ENCODE results near the gene CRTC3. TPM values are rescaled to one million over a fixed set of nuclear protein-coding genes. Genes with fewer than 3 reads are reported as not detected.

Gene CRTC3
- total RNA-seq, 1 donor from 2014 or later = 14.1 TPM

- Histone ChIP-seq H3K4me3 (ENCODE audit: low read depth, low read length) (no peak overlapping the region), H3K36me3 (ENCODE audit: control insufficient read depth, insufficient read depth, low read length) (no peaks in the 10 kb centered on the region), H3K27me3 (ENCODE audit: control insufficient read depth, insufficient read depth, low read length) (no peaks in the 10 kb centered on the region)
- no peak for DNase-seq (ENCODE audit: low read depth)
- TF ChIP-seq CTCF (IDR thresholded peaks at IDR 0.05; ENCODE audit: insufficient read depth, low read length, poor library complexity, severe bottlenecking) = no peak
These were observed 113.0 kb downstream of the CRTC3 start for GRCh38 chr15:90642464-90643300.

GRCh38 chr15:90643301-90643632, 113.5 kb downstream of the CRTC3 start:
- Histone ChIP-seq H3K4me3 (ENCODE audit: low read depth, low read length) (no peak overlapping the region), H3K36me3 (ENCODE audit: control insufficient read depth, insufficient read depth, low read length) (no peaks in the 10 kb centered on the region), H3K27me3 (ENCODE audit: control insufficient read depth, insufficient read depth, low read length) (no peaks in the 10 kb centered on the region)
- DNase-seq (ENCODE audit: low read depth) = no peak
- TF ChIP-seq CTCF (IDR thresholded peaks at IDR 0.05; ENCODE audit: insufficient read depth, low read length, poor library complexity, severe bottlenecking) = no peak

- TF ChIP-seq CTCF (IDR thresholded peaks at IDR 0.05; ENCODE audit: insufficient read depth, low read length, poor library complexity, severe bottlenecking) = no peak
- H3K4me3 ChIP-seq (ENCODE audit: low read depth, low read length) = no peak overlapping the region
- no peak for DNase-seq (ENCODE audit: low read depth)
- no peaks in the 10 kb centered on the region for H3K27me3 ChIP-seq (ENCODE audit: control insufficient read depth, insufficient read depth, low read length)
- no peaks in the 10 kb centered on the region for H3K36me3 ChIP-seq (ENCODE audit: control insufficient read depth, insufficient read depth, low read length)
These were observed 114.8 kb downstream of the CRTC3 start for GRCh38 chr15:90644526-90644925.

GRCh38 chr15:90644952-90645725, 115.4 kb downstream of the CRTC3 start:
- no peak overlapping the region for H3K4me3 ChIP-seq (ENCODE audit: low read depth, low read length)
- H3K27me3 ChIP-seq (ENCODE audit: control insufficient read depth, insufficient read depth, low read length) = no peaks in the 10 kb centered on the region
- no peak for TF ChIP-seq CTCF (IDR thresholded peaks at IDR 0.05; ENCODE audit: insufficient read depth, low read length, poor library complexity, severe bottlenecking)
- DNase-seq (ENCODE audit: low read depth) = no peak
- no peaks in the 10 kb centered on the region for H3K36me3 ChIP-seq (ENCODE audit: control insufficient read depth, insufficient read depth, low read length)

GRCh38 chr15:90645873-90646575, 116.3 kb downstream of the CRTC3 start:
- no peak for TF ChIP-seq CTCF (IDR thresholded peaks at IDR 0.05; ENCODE audit: insufficient read depth, low read length, poor library complexity, severe bottlenecking)
- Histone ChIP-seq H3K36me3 (ENCODE audit: control insufficient read depth, insufficient read depth, low read length) (no peaks in the 10 kb centered on the region), H3K27me3 (ENCODE audit: control insufficient read depth, insufficient read depth, low read length) (no peaks in the 10 kb centered on the region), H3K4me3 (ENCODE audit: low read depth, low read length) (no peak overlapping the region)
- no peak for DNase-seq (ENCODE audit: low read depth)

Measured in kidney epithelial cell (primary cell).